Body of pancreas (tissue), 4 donors: ENCODE results near the gene PGS1.

Experiments
- POLR2A ChIP-seq, 3 donors: fragments of 450-650 bp; IDR thresholded peaks; one replicate each; pipeline ENCODE4 v1.6.1; 2016; ENCODE audit warnings: antibody characterized with exemption in 3 of 3, mild to moderate bottlenecking in 2 of 3
- TF ChIP-seq, protein P1 (sequence below), 7 experiments: fragments of 450-650 bp in 4 of 7; fragments of 200-600 bp in 3 of 7; sonication (generic) in 3 of 7; IDR thresholded peaks; one replicate each; pipeline ENCODE4 v1.5.1; 2016 to 2019; ENCODE audit warnings: antibody characterized with exemption in 7 of 7

DNA sequence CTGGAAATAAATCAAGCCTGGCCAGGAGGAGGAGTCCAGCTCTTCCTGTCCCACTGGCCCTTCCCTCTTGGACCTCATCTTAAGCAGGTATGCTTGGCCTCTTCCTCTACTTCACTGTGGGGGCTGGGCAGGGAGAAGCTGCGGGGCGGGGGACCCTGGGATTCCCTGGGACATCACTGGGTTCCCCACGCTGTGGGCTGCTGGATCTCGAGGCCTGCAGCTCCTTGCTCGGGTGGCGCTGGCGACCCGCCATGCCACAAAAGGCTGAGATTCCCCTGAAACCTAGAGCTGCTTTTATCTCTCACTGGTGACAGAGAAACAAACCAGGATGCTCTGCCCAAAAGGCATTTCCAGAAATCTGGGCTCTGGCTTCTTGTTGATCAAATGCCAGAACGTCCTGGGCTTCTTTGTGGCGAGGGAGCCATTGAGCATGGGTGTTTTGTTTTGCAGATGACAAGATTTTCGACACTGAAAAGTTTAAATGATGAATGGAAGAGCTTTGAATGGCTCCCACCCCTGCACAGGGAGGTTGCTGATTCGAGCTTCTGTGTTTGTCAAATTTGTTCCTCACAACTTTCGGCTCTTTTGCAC lies 8.6 kb upstream of the PGS1 start:
- TF ChIP-seq, protein P1, sequence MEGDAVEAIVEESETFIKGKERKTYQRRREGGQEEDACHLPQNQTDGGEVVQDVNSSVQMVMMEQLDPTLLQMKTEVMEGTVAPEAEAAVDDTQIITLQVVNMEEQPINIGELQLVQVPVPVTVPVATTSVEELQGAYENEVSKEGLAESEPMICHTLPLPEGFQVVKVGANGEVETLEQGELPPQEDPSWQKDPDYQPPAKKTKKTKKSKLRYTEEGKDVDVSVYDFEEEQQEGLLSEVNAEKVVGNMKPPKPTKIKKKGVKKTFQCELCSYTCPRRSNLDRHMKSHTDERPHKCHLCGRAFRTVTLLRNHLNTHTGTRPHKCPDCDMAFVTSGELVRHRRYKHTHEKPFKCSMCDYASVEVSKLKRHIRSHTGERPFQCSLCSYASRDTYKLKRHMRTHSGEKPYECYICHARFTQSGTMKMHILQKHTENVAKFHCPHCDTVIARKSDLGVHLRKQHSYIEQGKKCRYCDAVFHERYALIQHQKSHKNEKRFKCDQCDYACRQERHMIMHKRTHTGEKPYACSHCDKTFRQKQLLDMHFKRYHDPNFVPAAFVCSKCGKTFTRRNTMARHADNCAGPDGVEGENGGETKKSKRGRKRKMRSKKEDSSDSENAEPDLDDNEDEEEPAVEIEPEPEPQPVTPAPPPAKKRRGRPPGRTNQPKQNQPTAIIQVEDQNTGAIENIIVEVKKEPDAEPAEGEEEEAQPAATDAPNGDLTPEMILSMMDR (IDR thresholded peaks at IDR 0.05), result no peak
- no peak for TF ChIP-seq POLR2A (IDR thresholded peaks at IDR 0.05)
